ENCODE data around the gene TNNT2.

The TNNT2 gene

DNA sequence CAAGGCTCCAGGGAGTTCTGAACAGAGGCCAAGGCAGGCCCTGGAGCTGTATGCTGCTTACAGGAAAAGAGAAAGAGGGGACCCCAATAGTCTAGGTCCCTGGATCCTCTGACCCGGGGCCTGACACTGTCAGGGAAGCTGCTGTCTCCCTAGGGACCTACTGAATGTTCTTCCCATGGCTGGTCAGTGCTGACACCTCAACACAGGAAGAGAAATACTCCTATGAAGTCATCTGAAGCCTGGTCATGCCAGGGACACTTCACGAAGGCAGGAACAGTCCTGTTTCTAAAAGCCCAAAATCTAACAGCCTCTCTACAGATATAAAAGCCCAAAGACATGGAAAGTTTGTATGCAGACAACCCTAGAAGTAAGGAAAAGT, 23.4 kb upstream of the TNNT2 start:
- H3K4me3 ChIP-seq (ENCODE audit: low read length): no peak overlapping the region
- no peak overlapping the region for H3K56ac ChIP-seq (ENCODE audit: low read length)

DNA sequence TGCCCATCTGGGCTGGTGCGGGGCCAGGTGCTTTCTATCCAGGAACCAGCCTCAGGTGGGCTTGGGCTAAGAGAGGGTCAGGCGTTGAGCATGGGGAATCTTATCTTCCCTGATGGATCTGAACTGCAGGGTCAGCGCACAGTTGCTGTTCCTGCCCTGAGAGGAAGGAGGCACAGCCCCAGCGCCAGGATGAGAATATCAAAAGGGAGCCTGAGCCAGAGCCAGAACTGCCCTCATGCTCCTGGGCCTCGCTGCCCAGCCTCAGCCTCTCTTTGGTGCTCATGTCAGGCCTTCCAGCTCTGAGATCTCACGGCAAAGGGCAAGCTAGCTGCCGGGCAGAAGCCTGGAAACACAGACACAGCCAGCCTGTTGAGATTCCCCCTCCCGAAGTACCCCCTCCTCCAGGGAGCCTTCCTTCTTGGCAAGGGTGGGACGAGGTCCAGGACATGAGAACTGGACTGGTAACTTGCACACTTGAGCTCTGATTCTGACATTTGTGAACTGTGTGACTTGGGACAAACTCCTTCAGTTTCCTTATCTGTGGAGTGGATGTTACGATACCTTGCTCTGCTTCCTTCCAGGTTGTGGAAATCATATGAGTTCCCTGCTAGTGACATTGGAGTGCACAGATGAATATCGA, 22.9 kb upstream of the TNNT2 start:
- H3K79me1 ChIP-seq (ENCODE audit: low read length): no peaks in the 10 kb centered on the region
- H2BK5ac ChIP-seq (ENCODE audit: low read length): no peak overlapping the region
- H3K27me3 ChIP-seq (ENCODE audit: insufficient read depth, low read length, poor library complexity): no peaks in the 10 kb centered on the region
- H3K4me3 ChIP-seq (ENCODE audit: low read length): no peak overlapping the region
- no peak overlapping the region for H4K8ac ChIP-seq (ENCODE audit: low read depth, low read length)
- H4K5ac ChIP-seq (ENCODE audit: low read length): no peak overlapping the region
- H2BK15ac ChIP-seq (replicated peaks; ENCODE audit: low read depth): no peak overlapping the region
- H3K9ac ChIP-seq (ENCODE audit: low read length): peak overlapping the region; percentile 83
- peaks cover 4% of the 10 kb centered on the region for H3K4me1 ChIP-seq (ENCODE audit: control insufficient read depth, low read depth, low read length)
- WGBS (ENCODE audit: extremely low coverage, insufficient coverage, low lambda C conversion rate): no CpG with 5 or more reads among the region's 11 CpGs
- H3K18ac ChIP-seq (ENCODE audit: low read length): no peak overlapping the region
- H3K4me2 ChIP-seq (ENCODE audit: low read length): no peak overlapping the region
- no peak overlapping the region for H3K27ac ChIP-seq (ENCODE audit: low read depth, low read length)
- H3K4ac ChIP-seq (ENCODE audit: low read depth, low read length): no peak overlapping the region
- H3K36me3 ChIP-seq (ENCODE audit: control insufficient read depth, insufficient read depth, low read length): no peaks in the 10 kb centered on the region
- H3K23ac ChIP-seq (ENCODE audit: low read length): no peak overlapping the region
- no peak for DNase-seq
- no peak overlapping the region for H3K56ac ChIP-seq (ENCODE audit: low read length)
- H2BK120ac ChIP-seq (ENCODE audit: low read depth, low read length): no peak overlapping the region
- H3K79me2 ChIP-seq (ENCODE audit: control insufficient read depth, insufficient read depth, low read length): no peaks in the 10 kb centered on the region
- no peak overlapping the region for H2AK5ac ChIP-seq (ENCODE audit: low read length)

More for the DNA sequence above, 23.4 kb upstream of the TNNT2 start:
- H2BK120ac ChIP-seq (ENCODE audit: low read depth, low read length): no peak overlapping the region
- H3K4ac ChIP-seq (ENCODE audit: low read depth, low read length): no peak overlapping the region
- no peak for DNase-seq
- no peaks in the 10 kb centered on the region for H3K36me3 ChIP-seq (ENCODE audit: control insufficient read depth, insufficient read depth, low read length)
- H3K27ac ChIP-seq (ENCODE audit: low read depth, low read length): no peak overlapping the region
- H3K18ac ChIP-seq (ENCODE audit: low read length): no peak overlapping the region
- no peak overlapping the region for H3K4me2 ChIP-seq (ENCODE audit: low read length)
- no peak overlapping the region for H2BK15ac ChIP-seq (replicated peaks; ENCODE audit: low read depth)
- no peaks in the 10 kb centered on the region for H3K79me2 ChIP-seq (ENCODE audit: control insufficient read depth, insufficient read depth, low read length)
- no peaks in the 10 kb centered on the region for H3K79me1 ChIP-seq (ENCODE audit: low read length)
- H3K9ac ChIP-seq (ENCODE audit: low read length): no peak overlapping the region
- no peak overlapping the region for H2BK5ac ChIP-seq (ENCODE audit: low read length)
- H4K8ac ChIP-seq (ENCODE audit: low read depth, low read length): no peak overlapping the region
- no peak overlapping the region for H2AK5ac ChIP-seq (ENCODE audit: low read length)
- no peak overlapping the region for H4K5ac ChIP-seq (ENCODE audit: low read length)
- H3K4me1 ChIP-seq (ENCODE audit: control insufficient read depth, low read depth, low read length): peaks cover 4% of the 10 kb centered on the region
- no CpG with 5 or more reads among the region's 2 CpGs for WGBS (ENCODE audit: extremely low coverage, insufficient coverage, low lambda C conversion rate)
- H3K23ac ChIP-seq (ENCODE audit: low read length): no peak overlapping the region
- no peaks in the 10 kb centered on the region for H3K27me3 ChIP-seq (ENCODE audit: insufficient read depth, low read length, poor library complexity)

- Histone ChIP-seq H3K18ac (ENCODE audit: low read length) (peak overlapping the region; percentile 65), H4K5ac (ENCODE audit: low read length) (no peak overlapping the region), H3K4me1 (ENCODE audit: control insufficient read depth, low read depth, low read length) (peaks cover 4% of the 10 kb centered on the region), H3K27ac (ENCODE audit: low read depth, low read length) (no peak overlapping the region), H2BK120ac (ENCODE audit: low read depth, low read length) (no peak overlapping the region), H3K4ac (ENCODE audit: low read depth, low read length) (peak overlapping the region; percentile 94), H2BK15ac (replicated peaks; ENCODE audit: low read depth) (peak overlapping the region; percentile 75), H2BK5ac (ENCODE audit: low read length) (no peak overlapping the region), H3K79me2 (ENCODE audit: control insufficient read depth, insufficient read depth, low read length) (no peaks in the 10 kb centered on the region), H3K79me1 (ENCODE audit: low read length) (no peaks in the 10 kb centered on the region), H3K27me3 (ENCODE audit: insufficient read depth, low read length, poor library complexity) (no peaks in the 10 kb centered on the region), H3K9ac (ENCODE audit: low read length) (peak overlapping the region; percentile 83), H3K56ac (ENCODE audit: low read length) (peak overlapping the region; percentile 87), H3K4me3 (ENCODE audit: low read length) (peak overlapping the region; percentile 4), H2AK5ac (ENCODE audit: low read length) (no peak overlapping the region), H3K23ac (ENCODE audit: low read length) (peak overlapping the region; percentile 85), H3K4me2 (ENCODE audit: low read length) (peak overlapping the region; percentile 79), H3K36me3 (ENCODE audit: control insufficient read depth, insufficient read depth, low read length) (no peaks in the 10 kb centered on the region), H4K8ac (ENCODE audit: low read depth, low read length) (no peak overlapping the region)
- DNase-seq: peak; percentile 73
- WGBS (ENCODE audit: extremely low coverage, insufficient coverage, low lambda C conversion rate): no CpG with 5 or more reads among the region's 62 CpGs
Measured at GRCh38 chr1:201399352-201400126, 22.1 kb upstream of the TNNT2 start.

DNA sequence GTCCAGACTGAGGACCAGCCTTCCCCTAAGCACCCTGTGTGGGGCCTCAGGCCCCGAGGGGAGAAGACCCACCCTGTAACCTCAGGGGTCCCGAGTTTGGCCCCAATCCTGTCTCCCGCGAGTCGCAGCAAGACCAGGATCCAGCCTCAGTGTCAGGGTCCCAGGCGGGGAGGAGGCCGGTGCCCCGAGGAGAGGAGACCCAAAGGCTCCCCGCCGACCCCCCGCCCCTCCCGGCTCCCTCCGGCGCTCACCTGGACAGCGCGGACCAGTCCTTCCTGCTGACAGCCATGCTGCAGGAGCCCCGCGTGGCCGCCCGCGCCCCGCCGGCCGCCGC, 21.5 kb upstream of the TNNT2 start, which contains the start of gene LAD1:
LAD1 (minus strand) TSS at position 307 of the 334 bp plus-strand sequence; CDS start at position 289, 18 bp downstream.
- H4K8ac ChIP-seq (ENCODE audit: low read depth, low read length): no peak within 1 kb of the TSS
- H3K36me3 ChIP-seq (ENCODE audit: control insufficient read depth, insufficient read depth, low read length): no peaks in the 10 kb centered on the region
- DNase-seq: no peak
- H3K4ac ChIP-seq (ENCODE audit: low read depth, low read length): peak within 1 kb of the TSS; percentile 94
- peaks cover 4% of the 10 kb centered on the region for H3K4me1 ChIP-seq (ENCODE audit: control insufficient read depth, low read depth, low read length)
- no peaks in the 10 kb centered on the region for H3K79me2 ChIP-seq (ENCODE audit: control insufficient read depth, insufficient read depth, low read length)
- H3K27ac ChIP-seq (ENCODE audit: low read depth, low read length): no peak within 1 kb of the TSS
- H3K9ac ChIP-seq (ENCODE audit: low read length): peak within 1 kb of the TSS; percentile 83
- no peak within 1 kb of the TSS for H2BK120ac ChIP-seq (ENCODE audit: low read depth, low read length)
- H4K5ac ChIP-seq (ENCODE audit: low read length): no peak within 1 kb of the TSS
- peak within 1 kb of the TSS; percentile 85 for H3K23ac ChIP-seq (ENCODE audit: low read length)
- H2AK5ac ChIP-seq (ENCODE audit: low read length): no peak within 1 kb of the TSS
- H3K18ac ChIP-seq (ENCODE audit: low read length): peak within 1 kb of the TSS; percentile 65
- no peak within 1 kb of the TSS for H2BK5ac ChIP-seq (ENCODE audit: low read length)
- H3K56ac ChIP-seq (ENCODE audit: low read length): peak within 1 kb of the TSS; percentile 87
- peak within 1 kb of the TSS; percentile 4 for H3K4me3 ChIP-seq (ENCODE audit: low read length)
- no peaks in the 10 kb centered on the region for H3K79me1 ChIP-seq (ENCODE audit: low read length)
- no peaks in the 10 kb centered on the region for H3K27me3 ChIP-seq (ENCODE audit: insufficient read depth, low read length, poor library complexity)
- peak within 1 kb of the TSS; percentile 75 for H2BK15ac ChIP-seq (replicated peaks; ENCODE audit: low read depth)
- peak within 1 kb of the TSS; percentile 79 for H3K4me2 ChIP-seq (ENCODE audit: low read length)
- WGBS (ENCODE audit: extremely low coverage, insufficient coverage, low lambda C conversion rate): no CpG with 5 or more reads among the region's 25 CpGs

DNA sequence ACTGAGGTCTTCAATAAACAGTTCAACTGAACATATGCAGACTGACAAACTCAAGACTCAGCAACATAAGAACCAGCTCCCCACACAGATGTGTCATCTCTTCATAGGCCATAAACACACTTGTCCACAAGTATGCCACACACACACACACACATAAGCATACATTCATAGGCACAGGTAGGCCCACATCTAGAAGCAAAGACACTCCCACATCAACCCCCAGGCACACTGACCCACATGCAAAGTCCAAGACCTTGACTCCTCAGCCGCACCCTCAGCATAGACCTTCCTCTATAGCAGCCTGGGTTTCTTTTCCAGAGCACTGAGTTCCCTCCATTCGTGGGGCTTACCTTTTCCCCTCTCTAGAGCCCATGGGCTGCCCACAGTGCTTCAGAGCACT, 20.2 kb upstream of the TNNT2 start:
- H2BK5ac ChIP-seq (ENCODE audit: low read length): no peak overlapping the region
- H3K23ac ChIP-seq (ENCODE audit: low read length): no peak overlapping the region
- no peak overlapping the region for H3K4me2 ChIP-seq (ENCODE audit: low read length)
- no peak overlapping the region for H3K4ac ChIP-seq (ENCODE audit: low read depth, low read length)
- no peaks in the 10 kb centered on the region for H3K79me2 ChIP-seq (ENCODE audit: control insufficient read depth, insufficient read depth, low read length)
- DNase-seq: no peak
- no peak overlapping the region for H2BK15ac ChIP-seq (replicated peaks; ENCODE audit: low read depth)
- H3K18ac ChIP-seq (ENCODE audit: low read length): no peak overlapping the region
- H3K79me1 ChIP-seq (ENCODE audit: low read length): no peaks in the 10 kb centered on the region
- no peak overlapping the region for H4K5ac ChIP-seq (ENCODE audit: low read length)
- no CpG with 5 or more reads among the region's 2 CpGs for WGBS (ENCODE audit: extremely low coverage, insufficient coverage, low lambda C conversion rate)
- no peak overlapping the region for H3K27ac ChIP-seq (ENCODE audit: low read depth, low read length)
- no peak overlapping the region for H2AK5ac ChIP-seq (ENCODE audit: low read length)
- no peak overlapping the region for H3K56ac ChIP-seq (ENCODE audit: low read length)
- no peak overlapping the region for H4K8ac ChIP-seq (ENCODE audit: low read depth, low read length)
- H3K27me3 ChIP-seq (ENCODE audit: insufficient read depth, low read length, poor library complexity): no peaks in the 10 kb centered on the region
- no peak overlapping the region for H3K4me3 ChIP-seq (ENCODE audit: low read length)
- H3K4me1 ChIP-seq (ENCODE audit: control insufficient read depth, low read depth, low read length): peaks cover 4% of the 10 kb centered on the region
- H3K9ac ChIP-seq (ENCODE audit: low read length): no peak overlapping the region
- no peaks in the 10 kb centered on the region for H3K36me3 ChIP-seq (ENCODE audit: control insufficient read depth, insufficient read depth, low read length)
- H2BK120ac ChIP-seq (ENCODE audit: low read depth, low read length): no peak overlapping the region
